ENCODE measurements around the gene VPS33A. TPM values are rescaled to one million over a fixed set of nuclear protein-coding genes. Genes with fewer than 3 reads are reported as not detected.

VPS33A gene
- total RNA-seq, 2 experiments from 2014 or later, result 12.0 to 14.2 TPM

- Mint-ChIP-seq H3K4me3 (no peak overlapping the region), H3K9me3 (no peaks in the 10 kb centered on the region), H3K27me3 (no peaks in the 10 kb centered on the region), H3K36me3 (ENCODE audit: low read depth) (peaks cover 56% of the 10 kb centered on the region), H3K27ac (no peak overlapping the region), H3K4me1 (ENCODE audit: low read depth) (no peaks in the 10 kb centered on the region)
- H3K36me3 ChIP-seq (ENCODE audit: insufficient read depth, low read length), result peaks cover 22% of the 10 kb centered on the region
- ChIA-PET CTCF (no interaction called here), POLR2A (no interaction called here)
- H3K9me3 ChIP-seq (ENCODE audit: control insufficient read depth in 1 of 2, insufficient read depth in 1 of 2, low read length in 2 of 2), result no peaks in the 10 kb centered on the region
- H3K27me3 ChIP-seq (ENCODE audit: control insufficient read depth in 1 of 2, insufficient read depth in 2 of 2, low read length in 2 of 2), result no peaks in the 10 kb centered on the region
- no peak overlapping the region for H3K4me3 ChIP-seq (ENCODE audit: low read length)
- TF ChIP-seq CTCF (IDR thresholded peaks at IDR 0.05), result no peak
- intact Hi-C loops (cut with DNase I, micrococcal nuclease), result no loop called here
- no peaks in the 10 kb centered on the region for H3K4me1 ChIP-seq (ENCODE audit: insufficient read depth, low read length)
- ATAC-seq (ENCODE audit: poor library complexity) (no peak), DNase-seq (no peak)
- no peak overlapping the region for H3K27ac ChIP-seq (ENCODE audit: low read depth in 1 of 2, low read length in 2 of 2)
These were observed 31.9 kb upstream of the VPS33A start for GRCh38 chr12:122298071-122298748.

- Mint-ChIP-seq H3K27ac (no peak overlapping the region), H3K9me3 (no peaks in the 10 kb centered on the region), H3K4me3 (no peak overlapping the region), H3K27me3 (no peaks in the 10 kb centered on the region), H3K4me1 (ENCODE audit: low read depth) (no peaks in the 10 kb centered on the region), H3K36me3 (ENCODE audit: low read depth) (peaks cover 57% of the 10 kb centered on the region)
- no peaks in the 10 kb centered on the region for H3K27me3 ChIP-seq (ENCODE audit: control insufficient read depth in 1 of 2, insufficient read depth in 2 of 2, low read length in 2 of 2)
- no peaks in the 10 kb centered on the region for H3K4me1 ChIP-seq (ENCODE audit: insufficient read depth, low read length)
- intact Hi-C loops (cut with DNase I, micrococcal nuclease), result no loop called here
- peaks cover 22% of the 10 kb centered on the region for H3K36me3 ChIP-seq (ENCODE audit: insufficient read depth, low read length)
- CTCF ChIA-PET, result no interaction called here
- ATAC-seq (ENCODE audit: poor library complexity) (no peak), DNase-seq (no peak)
- no peak for TF ChIP-seq CTCF (IDR thresholded peaks at IDR 0.05)
- H3K27ac ChIP-seq (ENCODE audit: low read depth in 1 of 2, low read length in 2 of 2), result no peak overlapping the region
- no peaks in the 10 kb centered on the region for H3K9me3 ChIP-seq (ENCODE audit: control insufficient read depth in 1 of 2, insufficient read depth in 1 of 2, low read length in 2 of 2)
- POLR2A ChIA-PET, result no interaction called here
- H3K4me3 ChIP-seq (ENCODE audit: low read length), result no peak overlapping the region
These were observed 31.2 kb upstream of the VPS33A start for GRCh38 chr12:122297494-122297893.

GRCh38 chr12:122295877-122296276 is 29.6 kb upstream of the VPS33A start:
- Mint-ChIP-seq H3K36me3 (ENCODE audit: low read depth) (peaks cover 65% of the 10 kb centered on the region), H3K4me1 (ENCODE audit: low read depth) (no peaks in the 10 kb centered on the region), H3K27me3 (no peaks in the 10 kb centered on the region), H3K9me3 (no peaks in the 10 kb centered on the region), H3K27ac (no peak overlapping the region), H3K4me3 (no peak overlapping the region)
- Histone ChIP-seq H3K27ac (ENCODE audit: low read depth in 1 of 2, low read length in 2 of 2) (no peak overlapping the region), H3K36me3 (ENCODE audit: insufficient read depth, low read length) (peaks cover 23% of the 10 kb centered on the region), H3K4me1 (ENCODE audit: insufficient read depth, low read length) (no peaks in the 10 kb centered on the region), H3K9me3 (ENCODE audit: control insufficient read depth in 1 of 2, insufficient read depth in 1 of 2, low read length in 2 of 2) (no peaks in the 10 kb centered on the region), H3K4me3 (ENCODE audit: low read length) (no peak overlapping the region), H3K27me3 (ENCODE audit: control insufficient read depth in 1 of 2, insufficient read depth in 2 of 2, low read length in 2 of 2) (no peaks in the 10 kb centered on the region)
- intact Hi-C loops (cut with DNase I, micrococcal nuclease), result no loop called here
- CTCF ChIA-PET, result no interaction called here
- no peak for DNase-seq
- no peak for TF ChIP-seq CTCF (IDR thresholded peaks at IDR 0.05)
- POLR2A ChIA-PET, result no interaction called here
- no peak for ATAC-seq (ENCODE audit: poor library complexity)
